Loucy (cell line): ENCODE measurements around the gene BUB1B.

Source experiments
- EZH2phosphoT487 ChIP-seq: fragments of 200-600 bp; IDR thresholded peaks from 2 replicates; pipeline ENCODE4 v1.6.1; 2018; ENCODE audit warnings: antibody characterized with exemption, mild to moderate bottlenecking, moderate library complexity, borderline replicate concordance
- TF ChIP-seq, protein P1 (sequence below): fragments of 200-600 bp; sonication (generic); conservative IDR thresholded peaks from 2 replicates; pipeline ENCODE4 v1.5.1; 2014; ENCODE audit warnings: mild to moderate bottlenecking, antibody characterized with exemption, low read length

GRCh38 chr15:40257656-40258450 lies 97.0 kb downstream of the BUB1B start:
- TF ChIP-seq, protein P1, sequence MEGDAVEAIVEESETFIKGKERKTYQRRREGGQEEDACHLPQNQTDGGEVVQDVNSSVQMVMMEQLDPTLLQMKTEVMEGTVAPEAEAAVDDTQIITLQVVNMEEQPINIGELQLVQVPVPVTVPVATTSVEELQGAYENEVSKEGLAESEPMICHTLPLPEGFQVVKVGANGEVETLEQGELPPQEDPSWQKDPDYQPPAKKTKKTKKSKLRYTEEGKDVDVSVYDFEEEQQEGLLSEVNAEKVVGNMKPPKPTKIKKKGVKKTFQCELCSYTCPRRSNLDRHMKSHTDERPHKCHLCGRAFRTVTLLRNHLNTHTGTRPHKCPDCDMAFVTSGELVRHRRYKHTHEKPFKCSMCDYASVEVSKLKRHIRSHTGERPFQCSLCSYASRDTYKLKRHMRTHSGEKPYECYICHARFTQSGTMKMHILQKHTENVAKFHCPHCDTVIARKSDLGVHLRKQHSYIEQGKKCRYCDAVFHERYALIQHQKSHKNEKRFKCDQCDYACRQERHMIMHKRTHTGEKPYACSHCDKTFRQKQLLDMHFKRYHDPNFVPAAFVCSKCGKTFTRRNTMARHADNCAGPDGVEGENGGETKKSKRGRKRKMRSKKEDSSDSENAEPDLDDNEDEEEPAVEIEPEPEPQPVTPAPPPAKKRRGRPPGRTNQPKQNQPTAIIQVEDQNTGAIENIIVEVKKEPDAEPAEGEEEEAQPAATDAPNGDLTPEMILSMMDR: no peak
- TF ChIP-seq EZH2phosphoT487: no peak
